Upper lobe of right lung (tissue), 1 donor: ENCODE results near the gene ZNF660. TPM values are rescaled to one million over a fixed set of nuclear protein-coding genes. Genes with fewer than 3 reads are reported as not detected.
"Not testable (repeated sequence)": the region's sequence is repeated elsewhere in the genome, so short reads cannot be mapped to it uniquely, and the experiment has no call there.

ENCODE experiments used
- ATAC-seq: fragments of 200-7000 bp; cut with Tn5 transposase; one replicate; pipeline ENCODE4 v1.9.1; 2020; ENCODE audit warnings: mild to moderate bottlenecking, moderate library complexity
- DNase-seq: peaks from one replicate; pipeline ENCODE4 v3.0.0-alpha.2; 2020
- H3K27ac ChIP-seq: fragments of 200-600 bp; one replicate; pipeline ENCODE4 v1.8.0; 2022
- H3K27me3 ChIP-seq: fragments of 200-600 bp; one replicate; pipeline ENCODE4 v1.8.0; 2022; ENCODE audit warnings: mild to moderate bottlenecking
- H3K36me3 ChIP-seq: fragments of 200-600 bp; one replicate; pipeline ENCODE4 v1.8.0; 2022
- H3K4me1 ChIP-seq: fragments of 200-600 bp; one replicate; pipeline ENCODE4 v1.8.0; 2022
- H3K4me3 ChIP-seq: fragments of 200-600 bp; one replicate; pipeline ENCODE4 v1.8.0; 2022; ENCODE audit warnings: mild to moderate bottlenecking
- H3K9me3 ChIP-seq: fragments of 200-600 bp; one replicate; pipeline ENCODE4 v1.8.0; 2022
- CTCF ChIP-seq: fragments of 200-600 bp; IDR thresholded peaks from one replicate; pipeline ENCODE4 v1.8.0; 2022; ENCODE audit warnings: antibody characterized with exemption
- intact Hi-C: fragments of 100-400 bp; cut with DNase I; formaldehyde crosslinking; loops from one replicate; pipeline ENCODE4 v1.11.0; 2022
- long read RNA-seq: library from polyadenylated mRNA; unstranded; transcript quantifications from one replicate; pipeline ENCODE4 v2.0.0, GENCODE V29; 2021
- total RNA-seq: library from RNA; stranded (reverse); fragmentation: NEBNext Ultra II Directional; extraction: Animal tissue kit (Norgen Biotek cat#: 25700); gene quantifications from one replicate; pipeline ENCODE4 v1.2.1, GENCODE V29; 2021
- donor health status: DM: no; HTN: yes; CAD: no; lungs with severe emphysema.

The ZNF660 gene
- 5.9 TPM for total RNA-seq
- long read RNA-seq, full-length matches to known transcripts = 2 of 2 reads
- long read RNA-seq, partial matches to known transcripts = 0 of 2 reads
- long read RNA-seq, other reads (novel, unspliced or antisense) = 0 of 2 reads

DNA sequence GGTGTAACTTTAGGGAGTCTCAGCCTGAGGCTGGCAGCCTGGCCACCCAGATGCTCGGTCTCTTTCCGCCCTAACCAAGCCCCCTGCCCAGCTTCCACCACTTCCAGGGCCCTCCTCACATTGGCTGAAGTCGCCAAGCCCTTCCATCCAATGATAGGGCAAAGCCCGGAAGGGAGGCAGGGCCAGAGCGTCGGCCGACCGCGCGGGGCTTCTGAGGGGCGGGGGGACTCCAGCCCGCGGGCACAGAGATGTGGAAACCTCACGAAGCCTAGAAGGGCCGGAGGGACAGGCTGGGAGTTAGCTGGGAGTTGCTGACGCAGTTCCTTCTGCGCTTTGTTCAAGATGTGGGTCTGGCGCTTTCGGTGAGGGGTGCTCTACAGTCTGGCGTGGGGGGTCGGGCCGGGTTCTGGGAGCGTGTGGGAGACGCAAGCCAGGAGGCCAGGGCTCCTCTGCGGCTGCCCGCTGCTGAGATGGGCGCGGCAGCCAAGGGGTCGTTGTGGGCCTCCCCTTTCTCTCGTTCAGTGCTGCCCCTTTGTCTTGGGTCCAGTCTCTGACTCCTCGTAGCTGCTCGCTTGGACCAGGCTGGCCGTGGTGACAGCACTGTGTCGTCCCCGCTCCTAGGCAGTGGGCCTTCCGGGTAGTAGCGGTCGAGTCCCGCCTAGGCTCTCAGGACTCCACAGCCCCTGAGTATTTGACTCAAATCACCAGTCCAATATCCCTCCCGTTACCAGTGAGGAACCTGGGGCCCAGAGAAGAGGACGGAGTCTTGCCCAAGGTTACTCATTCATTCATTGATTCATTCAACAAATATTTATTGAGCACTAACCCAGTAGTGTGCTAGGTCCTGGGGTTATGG lies at the start of gene ZNF660:
ZNF660 (plus strand) TSS at position 319 of the 856 bp plus-strand sequence. CDS start 9,230 bp downstream, outside the sequence.
- intact Hi-C loops = no loop called here

DNA sequence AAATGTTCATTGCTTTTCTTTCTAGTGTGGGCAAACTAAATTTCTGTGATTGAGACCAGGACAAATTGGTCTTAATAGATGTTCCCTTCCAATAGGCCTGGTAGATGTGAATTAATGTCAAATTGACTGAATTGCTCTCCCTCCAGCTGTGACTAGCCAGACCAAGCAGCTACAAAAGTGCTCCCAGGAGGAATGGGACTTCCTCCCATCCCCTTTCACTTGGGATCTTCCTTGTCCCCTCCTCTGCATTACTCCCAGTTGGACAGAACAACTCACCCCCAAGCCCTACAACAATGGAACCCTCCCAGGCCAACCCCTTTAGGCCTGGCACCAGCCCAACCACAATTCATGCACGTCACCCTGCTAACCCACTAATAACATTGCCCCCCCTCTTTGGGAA lies 49.4 kb upstream of the ZNF660 start:
- TF ChIP-seq CTCF = no peak
- DNase-seq = no peak
- Histone ChIP-seq H3K27ac (no peak overlapping the region), H3K36me3 (no peaks in the 10 kb centered on the region), H3K4me3 (no peak overlapping the region), H3K4me1 (no peaks in the 10 kb centered on the region), H3K9me3 (no peaks in the 10 kb centered on the region), H3K27me3 (peaks cover 56% of the 10 kb centered on the region)
- intact Hi-C loops = loop anchor here (10.0 kb wide), 1 partner anchor 389 kb away; no protein-coding TSS in a partner anchor
- no peak for ATAC-seq

More for the DNA sequence above, at the start of gene ZNF660:
- Histone ChIP-seq H3K4me1 (peaks cover 10% of the 10 kb centered on the region), H3K36me3 (no peaks in the 10 kb centered on the region), H3K9me3 (no peaks in the 10 kb centered on the region), H3K27me3 (no peaks in the 10 kb centered on the region), H3K4me3 (peak within 1 kb of the TSS; percentile 64), H3K27ac (peak within 1 kb of the TSS; percentile 71)
- TF ChIP-seq CTCF = no peak
- ATAC-seq = peak; percentile 92
- peak; percentile 80 for DNase-seq

DNA sequence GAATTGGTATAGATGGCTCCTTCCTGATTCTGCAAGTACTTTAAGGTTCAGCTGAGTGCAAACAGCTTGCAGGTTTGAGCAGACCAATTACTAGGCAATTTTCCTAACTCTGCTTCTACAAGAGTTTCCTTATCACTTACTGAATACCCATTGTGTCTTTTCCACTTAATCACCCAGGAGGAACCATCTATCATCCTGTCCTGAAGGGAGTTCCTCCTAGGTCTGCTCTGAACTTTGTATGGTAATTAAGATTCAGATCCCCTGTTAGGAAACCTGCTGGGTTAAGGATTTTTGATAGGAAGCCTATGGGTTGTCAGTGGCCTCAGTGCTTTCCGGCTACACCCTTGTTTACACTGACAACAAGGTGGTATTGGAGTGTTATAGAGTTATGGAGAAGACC lies 40.0 kb upstream of the ZNF660 start:
- H3K27ac ChIP-seq, intact Hi-C loops, H3K4me3 ChIP-seq, H3K9me3 ChIP-seq, H3K4me1 ChIP-seq, ATAC-seq, H3K36me3 ChIP-seq, DNase-seq: not testable (repeated sequence)
- H3K27me3 ChIP-seq = peaks cover 13% of the 10 kb centered on the region

DNA sequence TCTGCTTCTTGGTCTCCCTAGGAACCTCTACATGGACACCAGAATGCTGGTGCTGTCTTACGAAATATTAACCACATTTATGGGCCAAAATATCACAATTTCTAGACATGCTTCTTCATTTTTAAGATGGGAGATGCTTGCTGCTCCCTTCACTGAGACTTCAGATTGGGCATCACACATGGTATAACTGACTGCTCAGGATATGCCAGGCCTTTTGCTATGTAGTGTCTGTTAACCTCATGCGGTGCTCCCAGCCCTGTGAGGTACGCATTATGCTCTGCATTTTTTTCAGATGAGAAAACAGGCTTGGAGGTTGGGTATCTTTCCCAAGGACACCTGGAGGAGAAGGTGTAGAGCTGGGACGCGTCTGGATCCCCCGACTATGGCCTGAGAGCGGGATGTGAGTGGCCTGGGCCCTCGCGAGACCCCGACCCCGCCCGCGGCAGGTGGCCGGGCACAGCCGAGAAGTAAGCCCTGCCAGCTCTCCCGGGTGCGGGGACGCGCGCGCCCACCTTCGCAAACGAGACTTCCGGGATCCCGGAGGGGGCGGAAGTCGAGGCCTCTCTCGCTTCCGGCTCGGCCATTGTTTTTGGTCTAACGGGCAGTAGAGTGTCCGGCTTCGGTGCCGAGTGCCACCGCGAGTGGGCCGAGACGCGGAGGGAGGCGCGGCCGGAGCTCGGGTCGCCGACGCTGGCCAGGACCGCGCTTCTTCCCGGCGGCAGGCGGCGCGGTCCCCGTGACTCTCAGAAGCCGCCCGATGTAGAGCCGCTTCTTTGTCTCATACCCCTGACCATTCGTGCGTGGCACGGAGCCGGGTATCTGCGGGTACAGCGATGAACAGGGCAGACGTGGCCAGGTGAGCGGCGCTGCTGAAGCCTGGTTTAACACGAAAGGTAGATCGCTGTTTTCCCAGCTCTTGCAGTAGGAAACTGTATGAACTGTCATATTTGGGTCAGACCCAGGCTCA lies 29.9 kb upstream of the ZNF660 start, which contains the start of gene ZKSCAN7:
ZKSCAN7 (plus strand) TSS at position 568 of the 967 bp plus-strand sequence. CDS start 1,855 bp downstream, outside the sequence.
- H3K4me3 ChIP-seq = peak within 1 kb of the TSS; percentile 80
- H3K9me3 ChIP-seq = no peaks in the 10 kb centered on the region
- H3K4me1 ChIP-seq = peaks cover 8% of the 10 kb centered on the region
- no peak for TF ChIP-seq CTCF
- peak within 1 kb of the TSS; percentile 71 for H3K27ac ChIP-seq
- ATAC-seq = peak; percentile 91
- H3K36me3 ChIP-seq = no peaks in the 10 kb centered on the region
- intact Hi-C loops = no loop called here
- peak; percentile 84 for DNase-seq
- H3K27me3 ChIP-seq = no peaks in the 10 kb centered on the region

DNA sequence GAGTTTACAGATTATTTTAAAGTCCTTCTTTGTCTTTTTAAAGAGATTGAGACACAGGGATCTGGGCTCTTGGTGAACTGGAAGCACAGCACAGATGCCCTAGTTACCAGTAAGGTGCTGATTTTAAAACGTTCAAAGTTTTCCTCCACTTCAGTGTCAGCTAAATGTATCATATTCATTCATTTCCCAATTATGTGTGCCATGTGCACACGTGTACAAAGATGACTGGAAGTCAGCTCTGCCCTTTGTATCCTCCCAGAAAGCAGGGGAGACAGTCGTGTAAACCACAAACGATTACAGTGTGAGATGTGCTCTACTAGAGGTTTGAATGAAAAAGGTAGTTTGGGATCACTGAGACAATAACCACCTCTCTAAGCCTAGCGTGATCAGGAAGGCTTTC lies 29.0 kb upstream of the ZNF660 start:
- no peak for ATAC-seq
- no peak for TF ChIP-seq CTCF
- no peaks in the 10 kb centered on the region for H3K9me3 ChIP-seq
- peaks cover 8% of the 10 kb centered on the region for H3K4me1 ChIP-seq
- no peak for DNase-seq
- no peaks in the 10 kb centered on the region for H3K36me3 ChIP-seq
- peak overlapping the region; percentile 80 for H3K4me3 ChIP-seq
- peak overlapping the region; percentile 71 for H3K27ac ChIP-seq
- intact Hi-C loops = no loop called here
- no peaks in the 10 kb centered on the region for H3K27me3 ChIP-seq
